HL-60 (cell line): ENCODE results near the gene CSRNP3.

Source experiments
- DNase-seq, 2 experiments: peaks; one replicate each; pipeline ENCODE4 v3.0.0-alpha.2; 2010 to 2020; ENCODE audit warnings: low read depth in 1 of 2, low spot score in 1 of 2
- H3K27ac ChIP-seq: fragments of 250-450 bp; sonication (Bioruptor Pico); replicated peaks from 2 replicates; pipeline ENCODE4 v1.5.1; 2020; ENCODE audit warnings: mild to moderate bottlenecking, moderate library complexity
- H3K27me3 ChIP-seq: fragments of 250-450 bp; sonication (Bioruptor Pico); 2 replicates; pipeline ENCODE4 v1.5.1; 2021; ENCODE audit warnings: mild to moderate bottlenecking, moderate library complexity; ENCODE audit not compliant: insufficient read depth, poor library complexity, severe bottlenecking
- H3K4me3 ChIP-seq: replicated peaks from 2 replicates; pipeline ENCODE4 v1.5.1; 2011; ENCODE audit warnings: mild to moderate bottlenecking, control low read depth, low read length; ENCODE audit not compliant: insufficient read depth
- CTCF ChIP-seq: IDR thresholded peaks from one replicate; pipeline ENCODE4 v1.5.1; 2011; ENCODE audit warnings: low read length, control low read depth, inconsistent platforms; ENCODE audit not compliant: insufficient read depth
- GABPA ChIP-seq: IDR thresholded peaks from 2 replicates; pipeline ENCODE4 v1.6.1; 2012; ENCODE audit warnings: low read depth
- POLR2AphosphoS5 ChIP-seq: IDR thresholded peaks from 2 replicates; pipeline ENCODE4 v1.6.1; 2012; ENCODE audit warnings: low read depth
- REST ChIP-seq: IDR thresholded peaks from 2 replicates; pipeline ENCODE4 v1.6.1; 2012; ENCODE audit warnings: low read depth; ENCODE audit not compliant: insufficient replicate concordance
- SPI1 ChIP-seq: IDR thresholded peaks from 2 replicates; pipeline ENCODE4 v1.6.1; 2012; ENCODE audit warnings: low read depth, mild to moderate bottlenecking, borderline replicate concordance

Gene CSRNP3

GRCh38 chr2:165432234-165432966, 37.1 kb upstream of the CSRNP3 start:
- DNase-seq = no peak
- H3K27ac ChIP-seq = no peak overlapping the region
- no peak for TF ChIP-seq GABPA
- no peak for TF ChIP-seq SPI1
- TF ChIP-seq POLR2AphosphoS5 = no peak
- no peak for TF ChIP-seq REST
- no peak for TF ChIP-seq CTCF
- no peak overlapping the region for H3K4me3 ChIP-seq
- H3K27me3 ChIP-seq = no peaks in the 10 kb centered on the region

GRCh38 chr2:165434865-165435496, 34.5 kb upstream of the CSRNP3 start:
- no peak for TF ChIP-seq POLR2AphosphoS5
- TF ChIP-seq SPI1 = no peak
- TF ChIP-seq CTCF = no peak
- TF ChIP-seq REST = no peak
- TF ChIP-seq GABPA = no peak
- no peak overlapping the region for H3K27ac ChIP-seq
- DNase-seq = no peak
- H3K27me3 ChIP-seq = no peaks in the 10 kb centered on the region
- no peak overlapping the region for H3K4me3 ChIP-seq

- Histone ChIP-seq H3K27me3 (no peaks in the 10 kb centered on the region), H3K4me3 (no peak overlapping the region), H3K27ac (no peak overlapping the region)
- no peak for DNase-seq
- TF ChIP-seq SPI1 (no peak), REST (no peak), CTCF (no peak), POLR2AphosphoS5 (no peak), GABPA (no peak)
These were observed 33.9 kb upstream of the CSRNP3 start for GRCh38 chr2:165435611-165436010.
